GM12873 (cell line): Measurements from ENCODE around the gene MAPK7.

Experiments used
- CTCF ChIP-seq: IDR thresholded peaks from 2 replicates; pipeline ENCODE4 v1.5.1; 2012; ENCODE audit warnings: low read depth, mild to moderate bottlenecking, moderate library complexity, low read length, control low read depth; ENCODE audit not compliant: insufficient read depth; ENCODE audit errors: missing control alignments

MAPK7 gene

GRCh38 chr17:19377602-19378415 is 489 bp upstream of the MAPK7 start:
- no peak for TF ChIP-seq CTCF

- no peak for TF ChIP-seq CTCF
Measured at GRCh38 chr17:19379361-19380065, 1.2 kb downstream of the MAPK7 start.

- no peak for TF ChIP-seq CTCF
Measured at GRCh38 chr17:19380481-19381301, 2.4 kb downstream of the MAPK7 start.

- TF ChIP-seq CTCF: no peak
Measured at GRCh38 chr17:19381361-19381740, 3.1 kb downstream of the MAPK7 start.

GRCh38 chr17:19381741-19382444 is 3.6 kb downstream of the MAPK7 start:
- TF ChIP-seq CTCF: no peak

- TF ChIP-seq CTCF: no peak
Measured at GRCh38 chr17:19382531-19383444, 4.5 kb downstream of the MAPK7 start.
